NCI-H446 (cell line): ENCODE data around the gene WNK3.

ENCODE experiments used
- DNase-seq, 2 experiments: peaks; one replicate each; lab custom pipeline; 2025; lab: John Stamatoyannopoulos, UW

Gene WNK3

GRCh38 chrX:54166915-54167314 lies 190.9 kb downstream of the WNK3 start:
- no peak for DNase-seq

GRCh38 chrX:54157561-54157960 lies 200.3 kb downstream of the WNK3 start:
- no peak for DNase-seq
